Fibroblast of pulmonary artery (primary cell): ENCODE measurements around the gene DOK3.

Experiments used
- DNase-seq: peaks from one replicate; pipeline ENCODE4 v3.0.0-alpha.2; 2010; ENCODE audit warnings: low read depth
- H3K4me3 ChIP-seq: replicated peaks from 2 replicates; pipeline ENCODE4 v1.5.1; 2011; ENCODE audit warnings: low read depth, mild to moderate bottlenecking, control low read depth, low read length, moderate library complexity
- TF ChIP-seq, protein P1 (sequence below): IDR thresholded peaks from 2 replicates; pipeline ENCODE4 v1.5.1; 2011; ENCODE audit warnings: mild to moderate bottlenecking, control low read depth, low read length, inconsistent platforms; ENCODE audit errors: missing control alignments

Gene DOK3, protein sequence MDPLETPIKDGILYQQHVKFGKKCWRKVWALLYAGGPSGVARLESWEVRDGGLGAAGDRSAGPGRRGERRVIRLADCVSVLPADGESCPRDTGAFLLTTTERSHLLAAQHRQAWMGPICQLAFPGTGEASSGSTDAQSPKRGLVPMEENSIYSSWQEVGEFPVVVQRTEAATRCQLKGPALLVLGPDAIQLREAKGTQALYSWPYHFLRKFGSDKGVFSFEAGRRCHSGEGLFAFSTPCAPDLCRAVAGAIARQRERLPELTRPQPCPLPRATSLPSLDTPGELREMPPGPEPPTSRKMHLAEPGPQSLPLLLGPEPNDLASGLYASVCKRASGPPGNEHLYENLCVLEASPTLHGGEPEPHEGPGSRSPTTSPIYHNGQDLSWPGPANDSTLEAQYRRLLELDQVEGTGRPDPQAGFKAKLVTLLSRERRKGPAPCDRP

DNA sequence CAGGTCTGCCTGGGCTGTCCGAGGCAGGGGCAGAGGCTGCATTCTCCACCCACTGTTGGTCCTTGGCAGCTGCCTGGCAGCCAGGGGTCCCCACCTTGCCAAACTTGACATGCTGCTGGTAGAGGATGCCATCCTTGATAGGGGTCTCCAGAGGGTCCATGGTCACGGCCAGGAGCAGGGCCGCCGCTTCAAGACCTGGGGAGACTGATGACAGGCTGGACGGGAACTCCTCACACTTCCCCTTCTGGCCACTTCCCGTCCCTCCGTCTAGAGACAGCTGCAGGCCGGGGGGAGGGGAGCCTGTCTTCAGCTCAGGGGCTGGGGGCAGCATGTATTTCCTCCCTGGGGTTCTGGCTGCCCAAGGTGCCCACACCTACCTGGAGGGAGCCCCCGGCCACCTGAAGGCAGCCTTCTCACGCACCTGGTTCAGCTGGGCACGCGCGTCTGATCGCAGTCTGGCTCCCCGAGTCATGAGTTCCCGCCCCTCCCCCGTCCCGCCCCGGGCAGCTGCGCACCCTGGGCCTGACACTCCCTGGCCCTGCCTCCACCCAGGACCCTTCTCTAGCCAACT, at the start of gene DOK3:
DOK3 (minus strand) TSS at position 446 of the 571 bp plus-strand sequence; CDS start at position 160, 286 bp downstream.
- TF ChIP-seq, protein P1, sequence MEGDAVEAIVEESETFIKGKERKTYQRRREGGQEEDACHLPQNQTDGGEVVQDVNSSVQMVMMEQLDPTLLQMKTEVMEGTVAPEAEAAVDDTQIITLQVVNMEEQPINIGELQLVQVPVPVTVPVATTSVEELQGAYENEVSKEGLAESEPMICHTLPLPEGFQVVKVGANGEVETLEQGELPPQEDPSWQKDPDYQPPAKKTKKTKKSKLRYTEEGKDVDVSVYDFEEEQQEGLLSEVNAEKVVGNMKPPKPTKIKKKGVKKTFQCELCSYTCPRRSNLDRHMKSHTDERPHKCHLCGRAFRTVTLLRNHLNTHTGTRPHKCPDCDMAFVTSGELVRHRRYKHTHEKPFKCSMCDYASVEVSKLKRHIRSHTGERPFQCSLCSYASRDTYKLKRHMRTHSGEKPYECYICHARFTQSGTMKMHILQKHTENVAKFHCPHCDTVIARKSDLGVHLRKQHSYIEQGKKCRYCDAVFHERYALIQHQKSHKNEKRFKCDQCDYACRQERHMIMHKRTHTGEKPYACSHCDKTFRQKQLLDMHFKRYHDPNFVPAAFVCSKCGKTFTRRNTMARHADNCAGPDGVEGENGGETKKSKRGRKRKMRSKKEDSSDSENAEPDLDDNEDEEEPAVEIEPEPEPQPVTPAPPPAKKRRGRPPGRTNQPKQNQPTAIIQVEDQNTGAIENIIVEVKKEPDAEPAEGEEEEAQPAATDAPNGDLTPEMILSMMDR = no peak
- no peak within 1 kb of the TSS for H3K4me3 ChIP-seq
- DNase-seq = no peak

DNA sequence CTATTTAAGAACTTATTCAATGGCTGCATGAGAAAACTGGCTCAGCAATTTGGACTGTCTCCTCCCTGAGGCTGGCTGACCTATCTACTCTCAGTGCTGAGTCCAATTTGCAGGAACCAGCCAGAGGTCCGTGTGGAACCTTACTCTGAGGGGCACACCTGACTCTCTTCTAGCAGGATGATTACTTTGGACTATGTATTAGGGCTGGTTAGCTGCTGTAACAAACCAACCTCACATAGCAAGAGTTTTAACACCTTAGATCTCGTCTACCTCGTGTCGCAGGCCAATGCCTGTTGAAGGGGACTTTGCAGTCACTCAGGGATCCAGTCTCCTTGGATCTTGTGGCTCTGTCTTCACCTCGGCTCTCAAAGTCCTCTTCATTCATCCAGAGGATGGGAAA, 48.2 kb upstream of the DOK3 start:
- TF ChIP-seq, protein P1 = no peak
- no peak overlapping the region for H3K4me3 ChIP-seq
- DNase-seq = no peak

DNA sequence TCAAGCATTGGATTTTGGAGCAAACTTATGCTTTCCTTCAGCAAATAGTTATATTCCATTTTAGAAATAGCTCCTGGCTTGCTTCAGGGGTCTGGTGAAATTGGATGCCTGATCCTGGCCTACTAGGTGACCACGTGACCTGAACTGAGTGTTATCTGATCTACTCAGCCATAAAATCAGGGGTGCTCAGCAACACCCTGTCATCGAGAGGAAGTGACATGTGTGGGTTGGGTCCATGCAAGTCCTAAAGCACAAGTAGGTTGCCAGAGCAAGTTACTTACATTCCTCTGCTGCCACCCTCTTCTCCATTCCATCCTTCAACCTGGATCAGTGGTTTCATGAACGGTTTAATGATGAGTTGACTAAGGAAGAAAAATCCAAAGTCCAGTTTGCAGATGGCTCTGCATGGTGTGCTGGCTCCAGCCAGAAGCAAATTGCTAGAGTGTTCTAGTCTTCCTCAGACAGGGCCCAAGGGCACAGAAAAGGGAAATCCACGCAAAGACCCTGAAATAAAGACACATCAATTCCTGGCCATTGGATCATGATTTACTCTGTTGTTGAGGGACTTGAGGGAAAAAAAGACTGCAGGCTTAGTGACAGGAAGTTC, 47.5 kb upstream of the DOK3 start:
- DNase-seq = no peak
- TF ChIP-seq, protein P1 = no peak
- H3K4me3 ChIP-seq = no peak overlapping the region

DNA sequence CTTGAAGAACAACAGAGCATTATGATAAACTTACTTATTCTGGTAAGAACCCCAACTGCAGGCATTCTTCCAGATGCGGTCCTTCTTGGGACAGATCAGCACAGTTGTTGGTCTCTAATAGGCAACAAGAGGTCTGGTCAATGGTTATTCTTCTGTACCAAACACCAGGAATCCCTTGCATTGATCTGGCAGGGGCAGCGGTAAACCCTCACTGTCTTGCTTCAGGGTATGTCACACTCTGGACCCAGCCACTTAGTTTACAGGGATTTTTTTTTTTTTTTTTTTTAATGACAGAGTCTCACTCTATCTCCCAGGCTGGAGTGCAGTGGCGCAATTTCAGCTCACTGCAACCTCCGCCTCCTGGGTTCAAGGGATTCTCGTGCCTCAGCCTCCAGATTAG, 46.0 kb upstream of the DOK3 start:
- no peak overlapping the region for H3K4me3 ChIP-seq
- TF ChIP-seq, protein P1 = no peak
- no peak for DNase-seq

DNA sequence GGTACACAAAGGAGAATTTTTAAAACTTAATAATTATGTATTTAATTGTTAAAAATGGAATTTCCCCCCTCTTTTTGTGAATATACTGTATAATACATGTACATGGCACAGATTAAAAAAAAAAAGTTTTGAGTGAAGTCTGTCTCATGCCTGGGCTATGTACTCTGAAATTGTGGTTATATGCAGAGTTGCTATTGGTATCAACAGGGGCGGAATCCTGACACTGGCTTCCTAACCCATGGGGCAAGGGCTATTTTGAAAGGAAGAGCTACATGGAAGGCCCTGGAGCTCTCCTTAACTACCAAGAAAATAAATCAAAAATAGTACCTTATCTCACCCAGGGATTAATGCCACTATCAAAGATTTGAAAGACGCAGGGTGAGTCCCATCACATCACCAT, 45.6 kb upstream of the DOK3 start:
- TF ChIP-seq, protein P1 = no peak
- DNase-seq = no peak
- H3K4me3 ChIP-seq = no peak overlapping the region

DNA sequence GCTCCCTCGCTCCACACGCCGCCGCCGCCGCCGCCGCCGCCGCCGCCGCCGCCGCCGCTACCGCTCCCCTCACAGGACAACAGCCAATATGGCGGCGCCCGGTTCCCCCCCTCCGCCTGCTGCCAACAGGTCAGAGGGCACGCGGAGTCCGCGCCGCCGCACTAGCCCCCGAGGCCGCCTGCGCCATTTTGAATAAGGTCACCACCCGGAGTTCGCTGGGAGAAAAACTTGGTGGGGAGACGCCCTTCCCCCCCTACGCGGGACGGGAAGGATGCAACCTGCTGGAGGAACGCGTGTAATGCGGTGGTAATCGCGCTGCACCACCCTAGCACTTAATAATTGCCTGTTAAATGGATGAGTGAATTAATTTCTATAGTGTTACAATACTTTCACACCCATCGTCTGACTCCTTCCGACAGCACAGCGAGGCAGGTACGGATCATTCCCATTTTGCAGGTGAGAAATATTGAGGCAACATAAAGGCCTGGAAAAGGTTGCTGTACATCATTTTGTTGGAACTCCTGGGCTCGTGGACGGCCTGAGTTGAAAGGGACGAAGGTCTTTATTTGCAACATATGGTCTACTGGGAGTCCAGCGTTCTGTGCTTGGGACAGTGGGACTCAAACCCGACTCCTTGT, 45.0 kb upstream of the DOK3 start, which contains the start of gene FAM193B:
FAM193B (minus strand) TSS at position 90 of the 638 bp plus-strand sequence. CDS start 105 bp downstream, outside the sequence.
- DNase-seq = peak; percentile 91
- H3K4me3 ChIP-seq = peak within 1 kb of the TSS; percentile 81
- TF ChIP-seq, protein P1 = peak; percentile 21
